Astrocyte (in vitro differentiated cells and primary cell): ENCODE data around the gene CSRNP3. TPM values are rescaled to one million over a fixed set of nuclear protein-coding genes. Genes with fewer than 3 reads are reported as not detected.

ENCODE experiments used
- DNase-seq: peaks from one replicate; pipeline ENCODE4 v3.0.0-alpha.2; 2010; ENCODE audit warnings: low read depth
- FAIRE-seq: peaks from 2 replicates; lab custom pipeline; 2011; peaks lifted over from hg19 to GRCh38; lab: Jason Lieb, UNC
- H2AFZ ChIP-seq: 2 replicates; pipeline ENCODE4 v1.6.0; 2012; ENCODE audit warnings: low read depth, low read length, inconsistent platforms
- H3K27ac ChIP-seq: 2 replicates; pipeline ENCODE4 v1.5.1; 2011; ENCODE audit warnings: low read depth, low read length, inconsistent platforms
- H3K27me3 ChIP-seq: 2 replicates; pipeline ENCODE4 v1.6.0; 2011; ENCODE audit warnings: low read length, inconsistent platforms; ENCODE audit not compliant: insufficient read depth
- H3K36me3 ChIP-seq: 2 replicates; pipeline ENCODE4 v1.5.1; 2011; ENCODE audit warnings: low read length, inconsistent platforms; ENCODE audit not compliant: insufficient read depth
- H3K4me1 ChIP-seq: 2 replicates; pipeline ENCODE4 v1.5.1; 2011; ENCODE audit warnings: low read length, inconsistent platforms; ENCODE audit not compliant: insufficient read depth
- H3K4me2 ChIP-seq: 2 replicates; pipeline ENCODE4 v1.6.0; 2012; ENCODE audit warnings: low read length, inconsistent platforms
- H3K4me3 ChIP-seq: 2 replicates; pipeline ENCODE4 v1.5.1; 2011; ENCODE audit warnings: low read depth, mild to moderate bottlenecking, low read length, inconsistent platforms; ENCODE audit not compliant: insufficient read depth
- H3K79me2 ChIP-seq: 2 replicates; pipeline ENCODE4 v1.6.0; 2012; ENCODE audit warnings: mild to moderate bottlenecking, low read length, inconsistent platforms; ENCODE audit not compliant: insufficient read depth
- H3K9ac ChIP-seq: 2 replicates; pipeline ENCODE4 v1.6.0; 2012; ENCODE audit warnings: mild to moderate bottlenecking, low read length, inconsistent platforms
- H3K9me3 ChIP-seq: 2 replicates; pipeline ENCODE4 v1.5.1; 2012; ENCODE audit warnings: low read depth, mild to moderate bottlenecking, low read length, inconsistent platforms; ENCODE audit not compliant: insufficient read depth
- H4K20me1 ChIP-seq: 2 replicates; pipeline ENCODE4 v1.6.0; 2012; ENCODE audit warnings: low read length, inconsistent platforms; ENCODE audit not compliant: insufficient read depth
- H3K27ac Mint-ChIP-seq: one replicate; pipeline ENCODE4 v1.8.0; 2021; ENCODE audit warnings: mild to moderate bottlenecking, mixed read lengths; ENCODE audit not compliant: unreplicated experiment
- H3K27me3 Mint-ChIP-seq: one replicate; pipeline ENCODE4 v1.8.0; 2021; ENCODE audit warnings: low read depth, mixed read lengths; ENCODE audit not compliant: unreplicated experiment
- H3K36me3 Mint-ChIP-seq: one replicate; pipeline ENCODE4 v1.8.0; 2021; ENCODE audit warnings: low read depth, mixed read lengths; ENCODE audit not compliant: unreplicated experiment
- H3K4me1 Mint-ChIP-seq: one replicate; pipeline ENCODE4 v1.8.0; 2021; ENCODE audit warnings: low read depth, mixed read lengths; ENCODE audit not compliant: unreplicated experiment
- H3K4me3 Mint-ChIP-seq: one replicate; pipeline ENCODE4 v1.8.0; 2021; ENCODE audit warnings: mild to moderate bottlenecking, moderate library complexity, mixed read lengths; ENCODE audit not compliant: unreplicated experiment
- H3K9me3 Mint-ChIP-seq: one replicate; pipeline ENCODE4 v1.8.0; 2021; ENCODE audit warnings: mild to moderate bottlenecking, mixed read lengths; ENCODE audit not compliant: unreplicated experiment
- CTCF ChIP-seq: IDR thresholded peaks from 2 replicates; pipeline ENCODE4 v1.5.1; 2011; ENCODE audit warnings: low read depth, mild to moderate bottlenecking, inconsistent platforms, low read length, moderate library complexity; ENCODE audit not compliant: insufficient read depth
- EZH2 ChIP-seq: IDR thresholded peaks from 2 replicates; pipeline ENCODE4 v1.6.1; 2012; ENCODE audit warnings: mild to moderate bottlenecking, low read length, inconsistent platforms; ENCODE audit not compliant: insufficient read depth
- total RNA-seq: library from RNA; stranded (reverse); gene quantifications from 2 replicates; pipeline ENCODE4 v1.2.1, GENCODE V29; 2021

CSRNP3 gene
- total RNA-seq, 1 donor from 2014 or later: 5.9 TPM

DNA sequence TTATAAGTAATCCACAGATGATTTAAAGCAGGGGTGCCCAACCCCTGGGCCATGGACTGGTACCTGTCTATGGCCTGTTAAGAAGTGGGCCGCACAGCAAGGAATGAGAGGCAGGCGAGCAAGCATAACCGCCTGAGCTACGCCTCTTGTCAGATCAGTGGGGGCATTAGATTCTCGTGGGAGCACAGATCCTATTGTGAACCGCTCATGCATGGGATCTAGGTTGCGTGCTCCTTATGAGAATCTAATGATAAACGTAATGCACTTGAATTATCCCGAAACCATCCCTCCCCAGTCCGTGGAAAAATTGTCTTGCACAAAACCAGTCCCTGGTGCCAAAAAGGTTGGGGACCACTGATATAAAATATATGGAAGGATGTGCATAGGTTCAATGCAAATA is 153.7 kb downstream of the CSRNP3 start:
- Histone ChIP-seq H4K20me1 (no peaks in the 10 kb centered on the region), H3K27ac (no peak overlapping the region)
- TF ChIP-seq EZH2: no peak
- TF ChIP-seq CTCF: no peak

DNA sequence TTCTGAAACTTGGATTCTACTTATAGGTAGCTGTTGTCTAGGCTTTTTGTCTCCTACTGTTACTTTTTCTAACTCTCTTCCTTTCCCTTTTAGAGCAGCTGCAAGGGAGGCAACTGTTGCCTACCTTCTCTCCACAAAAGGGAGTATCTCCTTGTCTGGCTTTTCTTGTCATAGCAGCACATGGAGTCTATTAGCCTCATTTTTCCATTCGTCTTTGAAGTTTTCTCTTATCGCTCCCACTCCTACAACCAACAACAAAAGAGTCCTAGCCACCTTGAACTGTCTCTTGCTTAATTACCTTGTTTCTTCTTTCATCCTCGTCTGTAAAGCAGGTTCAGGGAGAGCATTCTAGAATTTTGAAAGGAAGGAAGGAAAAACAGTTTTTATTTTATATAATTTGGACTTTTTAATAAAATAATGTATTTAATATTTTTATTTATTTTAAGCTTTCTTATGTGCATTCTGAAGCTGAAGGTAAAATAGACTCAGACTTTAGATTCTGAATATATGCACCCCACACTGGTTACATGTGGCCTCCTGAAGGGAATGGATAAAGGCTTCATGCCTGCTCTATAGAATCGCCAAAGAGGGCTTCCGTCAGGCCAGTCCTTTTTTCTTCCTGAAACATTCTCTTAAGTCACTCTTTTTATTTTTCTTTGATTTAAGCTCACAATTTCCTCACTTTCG is 154.4 kb downstream of the CSRNP3 start:
- Mint-ChIP-seq H3K27ac (no peak overlapping the region), H3K4me1 (peaks cover 5% of the 10 kb centered on the region), H3K4me3 (no peak overlapping the region), H3K36me3 (no peaks in the 10 kb centered on the region), H3K27me3 (no peaks in the 10 kb centered on the region), H3K9me3 (no peaks in the 10 kb centered on the region)
- Histone ChIP-seq H3K4me1 (peaks cover 3% of the 10 kb centered on the region), H4K20me1 (no peaks in the 10 kb centered on the region), H3K9me3 (no peaks in the 10 kb centered on the region), H3K4me3 (no peak overlapping the region), H3K4me2 (no peak overlapping the region), H3K9ac (no peak overlapping the region), H3K79me2 (no peaks in the 10 kb centered on the region), H3K27ac (no peak overlapping the region), H3K27me3 (no peaks in the 10 kb centered on the region), H2AFZ (no peak overlapping the region), H3K36me3 (no peaks in the 10 kb centered on the region)
- DNase-seq: no peak
- FAIRE-seq: no peak
- TF ChIP-seq CTCF (no peak), EZH2 (no peak)

More for the DNA sequence above, 153.7 kb downstream of the CSRNP3 start:
- H3K9me3 Mint-ChIP-seq: no peaks in the 10 kb centered on the region
- Histone ChIP-seq H2AFZ (no peak overlapping the region), H3K4me1 (peaks cover 3% of the 10 kb centered on the region), H3K4me3 (no peak overlapping the region), H3K79me2 (no peaks in the 10 kb centered on the region), H3K9ac (no peak overlapping the region), H3K4me2 (no peak overlapping the region), H3K36me3 (no peaks in the 10 kb centered on the region), H3K9me3 (no peaks in the 10 kb centered on the region), H3K27me3 (no peaks in the 10 kb centered on the region)
- H3K27ac Mint-ChIP-seq: no peak overlapping the region
- no peaks in the 10 kb centered on the region for H3K27me3 Mint-ChIP-seq
- DNase-seq (no peak), FAIRE-seq (no peak)
- H3K4me1 Mint-ChIP-seq: peaks cover 5% of the 10 kb centered on the region
- no peak overlapping the region for H3K4me3 Mint-ChIP-seq
- no peaks in the 10 kb centered on the region for H3K36me3 Mint-ChIP-seq

GRCh38 chr2:165624470-165624800 is 154.9 kb downstream of the CSRNP3 start:
- FAIRE-seq (no peak), DNase-seq (no peak)
- Histone ChIP-seq H2AFZ (no peak overlapping the region), H3K79me2 (no peaks in the 10 kb centered on the region), H3K9me3 (no peaks in the 10 kb centered on the region), H4K20me1 (no peaks in the 10 kb centered on the region), H3K9ac (no peak overlapping the region), H3K4me2 (no peak overlapping the region), H3K4me3 (no peak overlapping the region), H3K27ac (no peak overlapping the region), H3K4me1 (peaks cover 3% of the 10 kb centered on the region), H3K27me3 (no peaks in the 10 kb centered on the region), H3K36me3 (no peaks in the 10 kb centered on the region)
- TF ChIP-seq CTCF (no peak), EZH2 (no peak)
- Mint-ChIP-seq H3K27ac (no peak overlapping the region), H3K36me3 (no peaks in the 10 kb centered on the region), H3K27me3 (no peaks in the 10 kb centered on the region), H3K4me1 (peaks cover 5% of the 10 kb centered on the region), H3K4me3 (no peak overlapping the region), H3K9me3 (no peaks in the 10 kb centered on the region)
